Tibial artery (tissue), 4 donors: ENCODE data around the gene ALKAL2.

ENCODE experiments used
- DNase-seq, 2 donors: peaks; one replicate each; pipeline ENCODE4 v3.0.0-alpha.2; 2019
- H3K27ac ChIP-seq, 2 donors: fragments of 200-600 bp; sonication (generic) in 1 of 2; 1 replicate in 1 of 2; 2 replicates in 1 of 2; pipeline ENCODE4 v1.5.1; 2018 to 2019; ENCODE audit warnings: mild to moderate bottlenecking in 1 of 2
- H3K27me3 ChIP-seq, 2 donors: fragments of 200-600 bp; sonication (generic) in 1 of 2; one replicate each; pipeline versions ENCODE4 v1.5.1 to v1.6.0; 2016 to 2019
- H3K36me3 ChIP-seq, 3 donors: fragments of 200-600 bp; sonication (generic) in 2 of 3; one replicate each; pipeline ENCODE4 v1.5.1; 2016 to 2019; ENCODE audit warnings: mild to moderate bottlenecking in 2 of 3
- H3K4me1 ChIP-seq, 4 donors: fragments of 200-600 bp; sonication (generic) in 2 of 4; 1 replicate in 3 of 4; 2 replicates in 1 of 4; pipeline ENCODE4 v1.5.1; 2016 to 2019
- H3K4me3 ChIP-seq, 2 donors: fragments of 200-600 bp; sonication (generic) in 1 of 2; 1 replicate in 1 of 2; 2 replicates in 1 of 2; pipeline ENCODE4 v1.5.1; 2018 to 2019; ENCODE audit warnings: mild to moderate bottlenecking in 2 of 2
- H3K9me3 ChIP-seq, 3 donors: fragments of 200-600 bp; sonication (generic) in 1 of 3; one replicate each; pipeline ENCODE4 v1.5.1; 2016 to 2019
- CTCF ChIP-seq, 2 experiments: fragments of 200-600 bp in 1 of 2; fragments of 450-650 bp in 1 of 2; IDR thresholded peaks; one replicate each; pipeline ENCODE4 v1.5.1; 2017 to 2019; ENCODE audit warnings: antibody characterized with exemption in 2 of 2, mild to moderate bottlenecking in 1 of 2, moderate library complexity in 1 of 2
- intact Hi-C: fragments of 100-400 bp; cut with DNase I; formaldehyde crosslinking; loops from one replicate; pipeline ENCODE4 v1.15.0; 2023; ENCODE audit warnings: low total_unique reads

Gene ALKAL2

DNA sequence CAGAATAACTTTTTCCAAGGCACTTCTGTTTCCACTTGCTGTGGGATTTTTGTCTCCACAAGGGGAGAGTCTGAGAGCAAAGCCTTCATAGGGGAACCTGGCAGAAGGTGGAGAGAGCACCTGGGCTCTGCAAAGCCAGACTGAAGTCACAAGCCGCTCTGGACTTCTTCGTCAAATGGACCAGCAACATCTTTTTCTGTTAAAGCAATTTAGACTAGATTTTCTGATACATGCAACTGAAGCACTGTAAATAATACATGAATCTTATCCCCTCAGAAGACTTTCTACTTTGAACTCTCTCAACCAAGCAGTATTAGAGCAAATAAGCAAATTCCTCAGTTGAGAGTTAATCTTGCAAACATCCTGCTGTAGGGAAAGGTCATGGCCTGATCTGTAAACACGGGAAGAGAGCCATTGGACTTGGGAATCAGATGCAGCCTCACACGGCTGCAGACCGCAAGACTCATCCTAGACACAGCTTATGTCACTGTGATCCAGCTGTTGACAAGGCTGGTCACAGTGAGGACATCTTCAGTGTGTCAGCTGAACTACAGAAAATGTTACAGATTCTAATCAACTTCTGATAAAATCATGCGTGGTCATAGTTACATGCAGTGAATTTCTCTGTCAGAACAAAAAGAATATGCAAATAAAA lies 27.3 kb downstream of the ALKAL2 start:
- no peak for DNase-seq
- peaks cover 0 to 15% (median 7%) of the 10 kb centered on the region in 4 donors for H3K4me1 ChIP-seq
- intact Hi-C loops = no loop called here
- peaks cover 0 to 10% (median 0%) of the 10 kb centered on the region in 3 donors for H3K36me3 ChIP-seq
- H3K4me3 ChIP-seq = no peak overlapping the region
- H3K27ac ChIP-seq = no peak overlapping the region
- H3K9me3 ChIP-seq = peaks cover 0 to 15% (median 0%) of the 10 kb centered on the region in 3 donors
- no peaks in the 10 kb centered on the region for H3K27me3 ChIP-seq
- no peak for TF ChIP-seq CTCF (IDR thresholded peaks at IDR 0.05)

DNA sequence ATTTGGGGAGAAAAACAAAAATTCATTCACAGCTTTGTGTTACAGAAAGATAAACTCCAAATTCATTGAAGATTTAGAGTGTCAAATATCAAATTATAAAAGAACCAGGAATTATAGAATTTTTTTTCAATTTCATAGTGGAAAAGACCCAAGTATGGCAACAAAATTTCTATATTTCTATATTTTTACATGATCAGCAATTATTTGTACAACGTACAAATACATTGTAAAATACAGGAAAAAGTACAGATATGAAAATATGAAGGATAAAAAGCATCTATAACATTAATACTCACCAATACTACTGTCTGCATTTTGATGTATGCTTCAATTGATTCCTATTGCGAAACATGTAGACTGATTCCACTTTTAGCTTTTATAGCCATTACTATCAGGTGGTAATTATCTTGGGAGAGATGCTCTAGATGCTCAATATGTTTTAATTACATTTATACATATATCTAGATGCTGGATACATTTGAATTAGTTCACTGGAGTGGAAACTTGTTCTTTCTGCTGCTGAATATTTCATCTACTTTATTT lies 28.0 kb downstream of the ALKAL2 start:
- Histone ChIP-seq H3K9me3 (peaks cover 0 to 15% (median 0%) of the 10 kb centered on the region in 3 donors), H3K36me3 (peaks cover 0 to 10% (median 0%) of the 10 kb centered on the region in 3 donors), H3K4me3 (no peak overlapping the region), H3K27ac (no peak overlapping the region), H3K4me1 (peaks cover 0 to 11% (median 5%) of the 10 kb centered on the region in 4 donors), H3K27me3 (no peaks in the 10 kb centered on the region)
- no peak for DNase-seq
- no peak for TF ChIP-seq CTCF (IDR thresholded peaks at IDR 0.05)
- intact Hi-C loops = no loop called here

DNA sequence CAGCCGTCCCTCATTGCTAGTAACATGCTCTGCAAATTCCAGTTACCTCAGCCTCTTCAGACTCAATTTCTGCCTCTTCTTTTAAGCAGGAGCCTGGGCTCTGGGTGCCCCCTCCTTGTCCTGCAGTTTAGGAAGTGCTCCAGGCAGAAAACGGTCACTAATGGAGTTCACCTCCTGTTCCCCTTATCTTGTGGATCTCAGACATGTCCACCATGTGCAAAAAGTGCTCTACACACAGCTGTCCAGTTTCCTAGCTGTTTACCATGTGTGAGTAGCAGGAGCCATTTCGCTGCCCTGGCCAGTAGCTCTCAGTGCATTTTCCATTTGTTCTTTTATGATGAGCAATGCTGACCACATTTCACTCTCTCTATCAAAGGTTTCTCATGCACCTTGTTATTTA lies 29.0 kb downstream of the ALKAL2 start:
- H3K27ac ChIP-seq = no peak overlapping the region
- H3K9me3 ChIP-seq = peaks cover 0 to 15% (median 0%) of the 10 kb centered on the region in 3 donors
- no peak overlapping the region for H3K4me3 ChIP-seq
- no peaks in the 10 kb centered on the region for H3K27me3 ChIP-seq
- H3K4me1 ChIP-seq = peaks cover 0 to 8% (median 5%) of the 10 kb centered on the region in 4 donors
- H3K36me3 ChIP-seq = peaks cover 0 to 10% (median 0%) of the 10 kb centered on the region in 3 donors
- intact Hi-C loops = no loop called here
- no peak for TF ChIP-seq CTCF (IDR thresholded peaks at IDR 0.05)
- DNase-seq = no peak

DNA sequence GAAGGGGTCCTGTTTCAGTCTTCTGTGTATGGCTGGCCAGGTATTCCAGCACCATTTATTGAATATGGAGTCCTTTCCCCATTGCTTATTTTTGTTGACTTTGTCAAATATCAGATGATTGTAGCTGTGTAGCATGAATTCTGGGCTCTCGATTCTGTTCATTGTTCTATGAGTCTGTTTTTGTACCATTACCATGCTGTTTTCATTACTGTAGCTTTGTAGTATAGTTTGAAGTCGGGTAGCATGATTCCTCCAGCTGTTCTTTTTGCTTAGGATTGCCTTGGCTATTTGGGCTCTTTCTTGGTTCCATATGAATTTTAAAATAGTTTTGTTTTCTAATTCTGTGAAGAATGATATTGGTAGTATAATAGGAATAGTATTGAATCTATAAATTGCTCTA lies 30.0 kb downstream of the ALKAL2 start:
- DNase-seq = no peak
- intact Hi-C loops = no loop called here
- Histone ChIP-seq H3K27me3 (no peaks in the 10 kb centered on the region), H3K27ac (no peak overlapping the region), H3K4me3 (no peak overlapping the region), H3K4me1 (no peaks in the 10 kb centered on the region), H3K9me3 (peaks cover 0 to 15% (median 0%) of the 10 kb centered on the region in 3 donors), H3K36me3 (peaks cover 0 to 10% (median 0%) of the 10 kb centered on the region in 3 donors)
- no peak for TF ChIP-seq CTCF (IDR thresholded peaks at IDR 0.05)

GRCh38 chr2:257429-257828 lies 30.5 kb downstream of the ALKAL2 start:
- Histone ChIP-seq H3K9me3 (peaks cover 0 to 15% (median 0%) of the 10 kb centered on the region in 3 donors), H3K36me3 (peaks cover 0 to 13% (median 0%) of the 10 kb centered on the region in 3 donors), H3K4me3 (no peak overlapping the region), H3K4me1 (no peaks in the 10 kb centered on the region), H3K27ac (no peak overlapping the region), H3K27me3 (no peaks in the 10 kb centered on the region)
- intact Hi-C loops = no loop called here
- no peak for TF ChIP-seq CTCF (IDR thresholded peaks at IDR 0.05)
- no peak for DNase-seq
